ENCODE measurements around the gene SLC27A1.
"Not testable (repeated sequence)": the region's sequence is repeated elsewhere in the genome, so short reads cannot be mapped to it uniquely, and the experiment has no call there.

SLC27A1 gene

DNA sequence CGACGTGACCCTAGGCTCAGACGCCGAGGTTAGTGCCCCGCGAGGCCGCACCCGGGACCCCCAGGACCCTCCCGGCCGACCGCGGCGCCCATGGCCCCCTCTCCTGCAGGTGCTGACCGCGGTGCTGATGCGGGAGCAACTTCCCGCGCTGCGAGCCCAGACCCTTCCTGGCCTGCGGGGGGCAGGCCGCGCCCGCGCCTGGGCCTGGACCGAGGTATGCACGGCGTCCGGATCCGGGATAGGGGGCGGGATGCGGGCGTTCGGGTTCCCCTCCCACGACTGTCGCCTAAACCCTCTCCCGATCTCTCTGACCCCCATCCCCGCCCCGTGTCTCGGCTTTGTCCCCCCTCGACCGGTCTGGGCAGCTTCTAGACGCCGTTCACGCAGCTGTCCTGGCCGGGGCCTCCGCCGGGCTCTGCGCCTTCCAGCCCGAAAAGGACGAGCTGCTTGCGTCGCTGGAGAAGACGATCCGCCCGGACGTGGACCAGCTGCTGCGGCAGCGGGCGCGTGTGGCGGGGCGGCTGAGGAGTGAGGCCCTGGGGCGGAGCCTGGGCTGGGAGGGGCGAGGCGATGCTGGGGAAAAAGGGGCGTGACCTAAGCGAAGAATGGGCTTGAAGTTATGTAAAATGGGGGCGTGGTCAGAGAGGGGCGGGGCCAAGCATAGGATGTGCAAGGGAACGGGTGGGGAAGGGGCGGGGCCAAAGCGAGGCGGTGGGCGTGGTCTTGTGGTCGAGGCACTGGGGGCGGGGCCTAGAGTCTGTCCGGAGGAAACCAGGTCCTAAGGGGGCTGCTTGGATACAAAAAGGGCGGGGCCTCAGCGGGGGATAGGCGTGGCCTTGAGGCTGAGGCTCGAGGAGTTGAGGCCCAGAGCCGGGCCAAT is 69.2 kb downstream of the SLC27A1 start:
- DNase-seq (ENCODE audit: low spot score) = peak; percentile 68

- DNase-seq (ENCODE audit: low spot score) = no peak
Measured at GRCh38 chr19:17540174-17540573, 69.8 kb downstream of the SLC27A1 start.

GRCh38 chr19:17541184-17541759 is 70.9 kb downstream of the SLC27A1 start:
- DNase-seq (ENCODE audit: low spot score) = no peak

- no peak for DNase-seq (ENCODE audit: low spot score)
Measured at GRCh38 chr19:17542042-17542441, 71.7 kb downstream of the SLC27A1 start.

DNA sequence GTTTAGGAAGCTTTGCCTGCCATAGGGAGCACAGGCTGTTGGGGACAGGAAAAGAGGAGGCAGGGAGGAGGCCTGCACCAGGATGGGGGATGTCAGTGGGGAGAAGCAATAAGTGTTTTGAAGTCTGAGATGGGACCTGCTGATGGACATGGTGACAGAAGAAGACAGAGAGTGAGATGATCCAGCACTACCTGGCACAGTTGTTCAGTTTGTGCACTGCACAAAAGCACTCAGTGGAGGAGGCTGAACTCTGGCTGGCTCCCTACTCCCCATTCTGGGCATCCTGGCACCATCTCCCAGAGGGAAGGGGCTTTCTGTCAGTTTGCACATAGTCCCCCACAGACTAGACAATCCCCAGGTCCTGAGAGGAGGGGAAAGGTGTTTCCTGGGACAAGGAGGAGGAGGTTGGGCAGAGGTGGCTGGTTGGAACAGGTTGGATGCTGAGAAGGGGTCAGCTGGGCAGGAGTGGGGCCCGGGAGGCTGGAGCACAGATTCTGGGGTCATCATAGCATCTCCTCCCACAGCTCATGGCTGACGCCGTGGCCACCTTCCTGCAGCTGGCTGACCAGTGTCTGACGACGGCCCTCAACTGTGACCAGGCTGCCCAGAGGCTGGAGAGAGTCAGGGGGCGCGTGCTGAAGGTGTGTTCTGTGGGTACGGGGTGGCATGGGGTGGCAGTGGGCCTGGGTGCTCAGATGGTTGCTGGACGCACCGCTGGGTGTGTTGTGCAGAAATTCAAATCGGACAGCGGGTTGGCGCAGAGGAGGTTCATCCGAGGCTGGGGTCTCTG is 72.7 kb downstream of the SLC27A1 start:
- no peak for DNase-seq (ENCODE audit: low spot score)

DNA sequence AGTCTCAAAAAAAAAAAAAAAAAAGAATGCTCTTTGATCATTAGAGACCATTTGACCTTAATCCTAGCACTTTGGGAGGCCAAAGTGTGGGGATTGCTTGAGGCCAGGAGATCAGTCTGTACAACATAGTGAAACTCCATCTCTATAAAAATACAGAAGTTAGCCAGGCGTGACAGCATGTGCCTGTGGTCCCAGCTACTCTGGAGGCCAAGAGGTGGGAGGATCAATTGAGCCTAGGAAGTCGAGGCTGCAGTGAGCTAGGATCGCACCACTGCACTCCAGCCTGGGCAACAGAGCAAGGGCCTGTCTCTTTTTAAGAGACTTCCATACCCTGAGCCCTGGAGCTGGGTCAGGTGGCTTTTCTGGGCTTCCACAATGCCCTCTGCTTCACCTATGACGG is 73.7 kb downstream of the SLC27A1 start:
- no peak for DNase-seq (ENCODE audit: low spot score)

- DNase-seq (ENCODE audit: low spot score) = no peak
Measured at GRCh38 chr19:17544418-17544817, 74.1 kb downstream of the SLC27A1 start.

DNA sequence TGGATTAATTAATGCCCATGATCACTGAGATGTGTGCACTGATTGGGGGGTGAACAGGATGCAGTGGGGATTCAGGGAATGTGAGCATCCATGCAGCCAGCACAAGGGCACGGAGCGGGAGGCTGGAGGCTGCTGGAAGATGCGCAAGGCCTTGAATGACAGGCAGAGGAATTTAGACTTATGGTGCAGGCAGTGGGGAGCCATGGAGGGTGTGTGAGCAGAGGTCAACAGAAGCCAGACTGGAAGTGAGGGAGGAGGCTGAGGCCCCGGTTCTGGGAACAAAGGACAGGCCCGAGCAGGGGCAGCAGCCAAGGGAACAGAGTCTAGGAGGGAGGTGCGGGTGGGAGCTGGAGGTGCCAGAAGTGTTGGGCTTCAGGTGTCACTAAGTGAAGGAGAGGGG is 77.8 kb downstream of the SLC27A1 start:
- no peak for DNase-seq (ENCODE audit: low spot score)

DNA sequence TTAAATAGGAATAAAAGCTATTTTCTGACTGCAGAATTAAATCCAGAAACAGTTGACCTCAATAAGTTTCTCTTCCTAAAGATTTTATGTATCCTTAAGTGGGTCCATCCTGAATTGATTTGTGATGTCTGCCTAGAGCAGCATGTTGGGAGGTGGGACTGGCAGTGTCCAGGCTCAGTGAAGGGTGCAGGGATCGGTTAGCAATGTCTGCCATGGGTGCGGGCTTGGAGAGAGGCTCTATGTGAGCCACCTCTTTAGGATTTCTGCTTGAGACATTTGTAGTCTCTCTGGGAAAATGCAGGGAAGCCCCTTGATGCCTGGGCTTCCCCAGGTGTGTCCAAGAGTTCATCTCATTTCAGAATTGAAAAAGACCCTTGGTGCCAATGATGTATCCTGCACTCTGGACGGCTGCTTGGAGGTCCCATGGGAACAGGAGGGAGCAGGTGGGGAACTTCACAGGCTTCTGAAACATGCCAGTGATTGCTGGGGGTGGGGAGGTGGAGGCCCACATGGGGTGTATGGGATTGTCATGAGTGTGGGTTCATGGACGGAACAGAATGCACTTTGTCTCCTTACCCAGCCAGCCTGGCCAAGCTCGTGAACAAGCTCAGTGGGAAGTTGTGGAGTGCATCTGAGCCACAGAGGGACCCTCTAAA is 78.9 kb downstream of the SLC27A1 start:
- DNase-seq (ENCODE audit: low spot score) = no peak

DNA sequence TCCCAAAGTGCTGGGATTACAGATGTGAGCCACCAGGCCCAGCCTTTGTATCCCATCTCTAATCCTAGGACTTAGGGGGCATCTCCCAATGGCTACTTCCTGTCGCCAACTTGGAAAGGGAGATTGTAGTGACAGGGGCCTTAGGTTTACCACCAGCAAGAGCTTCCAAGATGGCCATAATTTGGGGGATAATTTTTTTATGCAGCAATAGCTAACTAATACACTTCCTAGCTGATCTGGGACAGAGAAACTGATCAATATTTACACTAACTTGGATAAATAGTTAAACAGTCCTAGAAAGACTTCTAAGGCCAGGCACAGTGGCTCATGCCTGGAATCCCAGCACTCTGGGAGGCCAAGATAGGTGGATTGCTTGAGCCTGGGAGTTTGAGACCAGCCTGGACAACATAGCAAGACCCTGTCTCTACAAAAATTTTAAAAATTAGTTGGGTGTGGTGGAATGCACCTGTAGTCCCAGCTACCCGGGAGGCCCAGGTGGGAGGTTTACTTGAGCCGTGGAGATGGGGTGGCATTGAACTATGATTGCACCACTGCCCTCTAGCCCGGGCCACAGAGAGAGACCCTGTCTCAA is 79.8 kb downstream of the SLC27A1 start:
- DNase-seq (ENCODE audit: low spot score) = no peak

DNA sequence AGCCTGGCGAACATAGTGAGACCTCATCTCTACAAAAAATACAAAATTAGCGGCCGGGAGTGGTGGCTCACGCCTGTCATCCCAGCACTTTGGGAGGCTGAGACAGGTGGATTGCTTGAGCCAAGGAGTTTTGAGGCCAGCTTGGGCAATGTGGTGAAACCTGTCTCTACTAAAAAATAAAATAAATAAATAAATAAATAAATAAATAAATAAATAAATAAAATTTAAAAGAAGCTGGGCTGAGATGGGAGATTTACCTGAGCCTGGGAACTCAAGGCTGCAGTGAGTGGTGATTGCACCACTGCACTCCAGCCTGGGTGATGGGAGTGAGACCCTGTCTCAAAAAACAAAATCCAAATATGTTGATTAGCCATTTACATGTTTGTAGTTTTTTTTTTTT is 82.4 kb downstream of the SLC27A1 start:
- not testable (repeated sequence) for DNase-seq (ENCODE audit: low spot score)

- peak; percentile 35 for DNase-seq (ENCODE audit: low spot score)
Measured at GRCh38 chr19:17553256-17553655, 82.9 kb downstream of the SLC27A1 start.

GRCh38 chr19:17554968-17555479 is 84.7 kb downstream of the SLC27A1 start:
- DNase-seq (ENCODE audit: low spot score) = no peak

- peak; percentile 97 for DNase-seq (ENCODE audit: low spot score)
Measured at GRCh38 chr19:17555480-17555928, 85.2 kb downstream of the SLC27A1 start, which contains the start of gene COLGALT1. TSS of gene COLGALT1 (plus strand) at chr19:17555649. CDS start at chr19:17555714, 65 bp downstream.
